Brain microvascular endothelial cell (primary cell): ENCODE measurements around the gene ARFRP1.
"Not testable (repeated sequence)": the region's sequence is repeated elsewhere in the genome, so short reads cannot be mapped to it uniquely, and the experiment has no call there.

ENCODE experiments used
- DNase-seq: peaks from one replicate; pipeline ENCODE4 v3.0.0-alpha.2; 2020
- H3K27ac ChIP-seq: fragments of 250-450 bp; sonication (Bioruptor Pico); 2 replicates; pipeline ENCODE4 v1.5.1; 2020; ENCODE audit warnings: mild to moderate bottlenecking, moderate library complexity
- H3K27me3 ChIP-seq: fragments of 250-450 bp; sonication (Bioruptor Pico); replicated peaks from 2 replicates; pipeline ENCODE4 v1.5.1; 2020; ENCODE audit warnings: mild to moderate bottlenecking
- H3K36me3 ChIP-seq: fragments of 250-450 bp; sonication (Bioruptor Pico); replicated peaks from 2 replicates; pipeline ENCODE4 v1.5.1; 2020; ENCODE audit warnings: mild to moderate bottlenecking
- H3K4me3 ChIP-seq: 2 replicates; pipeline ENCODE4 v1.5.1; 2011; ENCODE audit warnings: low read depth, mild to moderate bottlenecking, control low read depth, low read length, moderate library complexity
- in situ Hi-C: cut with HindIII; loops from 2 replicates; pipeline ENCODE4 v1.10.0; 2017; ENCODE audit warnings: low sequenced_read_pairs, low pct_ligation_motif_present
- TF ChIP-seq, protein P1 (sequence below): IDR thresholded peaks from 2 replicates; pipeline ENCODE4 v1.5.1; 2011; ENCODE audit warnings: low read depth, mild to moderate bottlenecking, moderate library complexity, low read length, control low read depth, inconsistent platforms; ENCODE audit errors: missing control alignments

The ARFRP1 gene

DNA sequence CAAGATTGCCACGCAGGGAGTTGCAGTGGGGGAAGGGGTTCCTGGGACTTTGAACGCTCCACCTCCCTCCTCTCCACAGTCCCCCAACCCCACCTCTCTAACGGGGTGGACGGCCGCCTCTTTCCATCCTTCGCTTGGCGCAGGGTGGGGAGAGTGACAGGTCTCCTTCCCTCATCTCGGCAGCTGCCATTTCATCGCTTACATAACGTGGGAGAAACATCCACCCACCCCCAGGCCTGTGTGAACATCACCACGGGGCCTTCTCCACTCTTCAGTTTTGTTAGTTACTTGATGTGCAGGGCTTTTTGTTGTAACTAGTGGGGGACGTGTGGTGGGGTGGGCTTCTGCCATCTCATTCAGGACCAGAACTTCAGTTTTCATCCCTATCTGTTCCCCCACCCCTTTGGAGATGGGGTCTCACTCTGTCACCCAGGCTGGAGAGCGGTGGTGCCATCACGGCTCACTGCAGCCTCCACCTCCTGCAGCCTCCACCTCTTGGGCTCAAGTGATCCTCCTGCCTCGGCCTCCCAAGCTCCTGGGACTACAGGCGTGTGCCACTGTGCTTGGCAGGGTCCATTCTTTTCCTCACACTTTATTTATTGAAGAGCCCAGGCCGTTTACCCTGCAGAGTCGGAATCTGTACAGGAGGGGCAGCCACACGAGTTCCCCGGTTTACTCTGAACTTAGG, 32.0 kb downstream of the ARFRP1 start:
- Histone ChIP-seq H3K36me3 (peaks cover 17% of the 10 kb centered on the region), H3K4me3 (no peak overlapping the region), H3K27me3 (no peaks in the 10 kb centered on the region), H3K27ac (no peak overlapping the region)
- TF ChIP-seq, protein P1, sequence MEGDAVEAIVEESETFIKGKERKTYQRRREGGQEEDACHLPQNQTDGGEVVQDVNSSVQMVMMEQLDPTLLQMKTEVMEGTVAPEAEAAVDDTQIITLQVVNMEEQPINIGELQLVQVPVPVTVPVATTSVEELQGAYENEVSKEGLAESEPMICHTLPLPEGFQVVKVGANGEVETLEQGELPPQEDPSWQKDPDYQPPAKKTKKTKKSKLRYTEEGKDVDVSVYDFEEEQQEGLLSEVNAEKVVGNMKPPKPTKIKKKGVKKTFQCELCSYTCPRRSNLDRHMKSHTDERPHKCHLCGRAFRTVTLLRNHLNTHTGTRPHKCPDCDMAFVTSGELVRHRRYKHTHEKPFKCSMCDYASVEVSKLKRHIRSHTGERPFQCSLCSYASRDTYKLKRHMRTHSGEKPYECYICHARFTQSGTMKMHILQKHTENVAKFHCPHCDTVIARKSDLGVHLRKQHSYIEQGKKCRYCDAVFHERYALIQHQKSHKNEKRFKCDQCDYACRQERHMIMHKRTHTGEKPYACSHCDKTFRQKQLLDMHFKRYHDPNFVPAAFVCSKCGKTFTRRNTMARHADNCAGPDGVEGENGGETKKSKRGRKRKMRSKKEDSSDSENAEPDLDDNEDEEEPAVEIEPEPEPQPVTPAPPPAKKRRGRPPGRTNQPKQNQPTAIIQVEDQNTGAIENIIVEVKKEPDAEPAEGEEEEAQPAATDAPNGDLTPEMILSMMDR = no peak
- in situ Hi-C loops = loop anchor here (25.0 kb wide), 1 partner anchor 89 kb away; no protein-coding TSS in a partner anchor
- no peak for DNase-seq

GRCh38 chr20:63673951-63674350, 33.8 kb downstream of the ARFRP1 start:
- Histone ChIP-seq H3K4me3 (no peak overlapping the region), H3K27ac (no peak overlapping the region), H3K27me3 (no peaks in the 10 kb centered on the region), H3K36me3 (peaks cover 19% of the 10 kb centered on the region)
- TF ChIP-seq, protein P1 = no peak
- in situ Hi-C loops = no loop called here
- no peak for DNase-seq

DNA sequence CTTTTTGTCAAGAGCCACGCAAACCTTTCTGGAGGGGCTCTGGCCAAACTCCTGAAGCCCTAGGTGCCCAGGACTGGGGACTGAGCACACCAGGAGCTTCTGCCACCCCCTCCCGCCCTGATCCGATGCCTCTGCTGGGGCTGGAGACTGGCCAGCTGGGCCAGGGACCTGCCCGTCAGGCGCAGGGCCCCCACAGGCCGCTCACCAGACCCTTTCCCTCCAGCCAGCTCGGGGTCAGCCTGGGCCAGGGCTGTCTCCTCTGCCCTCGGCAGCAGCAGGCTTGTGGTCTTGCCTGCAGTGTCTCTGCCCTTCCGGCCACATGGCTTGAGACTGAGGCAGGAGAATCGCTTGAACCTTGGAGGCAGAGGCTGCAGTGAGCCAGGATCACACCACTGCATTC, 35.1 kb downstream of the ARFRP1 start:
- in situ Hi-C loops = no loop called here
- Histone ChIP-seq H3K36me3 (peaks cover 25% of the 10 kb centered on the region), H3K27ac (no peak overlapping the region), H3K4me3 (no peak overlapping the region), H3K27me3 (no peaks in the 10 kb centered on the region)
- DNase-seq = no peak
- TF ChIP-seq, protein P1 = no peak

- in situ Hi-C loops, H3K27ac ChIP-seq, H3K27me3 ChIP-seq, H3K4me3 ChIP-seq, DNase-seq: not testable (repeated sequence)
- peaks cover 31% of the 10 kb centered on the region for H3K36me3 ChIP-seq
Measured at GRCh38 chr20:63671695-63672094, 36.1 kb downstream of the ARFRP1 start.

GRCh38 chr20:63668351-63668750, 39.4 kb downstream of the ARFRP1 start:
- Histone ChIP-seq H3K27me3 (no peaks in the 10 kb centered on the region), H3K27ac (no peak overlapping the region), H3K36me3 (peaks cover 26% of the 10 kb centered on the region), H3K4me3 (no peak overlapping the region)
- TF ChIP-seq, protein P1 = no peak
- no peak for DNase-seq
- in situ Hi-C loops = no loop called here

DNA sequence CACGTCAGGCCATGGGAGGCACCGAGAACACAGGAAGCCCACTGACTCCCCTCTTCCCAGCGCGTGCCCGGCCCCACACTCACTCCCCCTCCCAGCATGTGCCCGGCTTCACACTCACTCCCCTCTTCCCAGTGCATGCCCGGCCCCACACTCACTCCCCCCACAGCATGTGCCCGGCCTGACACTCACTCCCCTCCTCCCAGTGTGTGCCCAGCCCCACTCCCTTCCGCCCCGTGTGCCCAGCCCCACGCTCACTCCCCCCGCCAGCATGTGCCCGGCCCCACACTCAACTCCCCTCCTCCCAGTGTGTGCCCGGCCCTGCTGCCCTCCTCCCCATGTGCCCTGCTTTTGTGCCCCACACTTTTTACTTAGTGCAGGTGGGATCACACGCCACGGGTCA, 39.9 kb downstream of the ARFRP1 start:
- Histone ChIP-seq H3K4me3 (no peak overlapping the region), H3K27me3 (no peaks in the 10 kb centered on the region), H3K27ac (no peak overlapping the region), H3K36me3 (peaks cover 26% of the 10 kb centered on the region)
- DNase-seq = no peak
- TF ChIP-seq, protein P1 = no peak
- in situ Hi-C loops = no loop called here
